Activated T-cell treated with anti-CD3 and anti-CD28 coated beads for 1 hour (primary cell): ENCODE measurements around the gene ROS1.

Experiments
- DNase-seq: peaks from one replicate; pipeline ENCODE4 v3.0.0-alpha.2; 2020; ENCODE audit warnings: low read depth

Gene ROS1

DNA sequence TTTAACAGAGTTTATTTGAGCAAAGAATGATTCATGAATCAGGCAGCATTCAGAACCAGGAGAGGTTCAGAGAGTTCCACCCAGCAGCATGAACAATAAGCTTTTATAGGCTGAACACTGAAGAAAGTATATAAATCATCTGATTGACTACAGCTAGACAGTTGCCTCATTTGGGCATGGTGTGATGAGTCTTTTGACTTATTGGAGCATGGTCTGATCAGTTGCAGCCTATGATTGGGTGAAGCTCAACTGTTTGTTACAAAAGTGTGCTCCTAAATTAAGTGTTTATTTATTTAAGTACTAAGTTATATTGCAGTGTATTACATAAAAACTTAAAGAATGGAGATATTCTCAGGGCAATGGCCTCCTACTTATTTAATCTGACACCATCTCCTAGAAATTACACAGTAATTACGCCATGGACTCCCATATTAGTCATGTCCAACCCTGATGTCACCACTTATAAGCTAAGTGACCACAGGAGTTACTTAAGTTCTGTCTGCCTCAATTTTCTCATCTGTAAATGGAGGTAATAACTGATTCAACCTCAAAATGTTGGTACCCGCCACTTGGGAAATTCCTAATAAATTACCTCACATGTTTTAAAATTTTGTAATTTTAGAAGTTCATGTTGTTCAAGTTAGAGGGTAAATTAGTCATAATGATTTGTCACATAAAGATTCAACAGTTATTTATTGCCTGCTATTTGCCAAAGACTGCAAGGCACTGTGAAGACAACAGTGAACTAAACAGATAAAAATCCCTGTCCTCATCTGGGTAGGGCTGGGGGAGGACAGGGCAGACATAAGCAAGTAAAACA, 15.2 kb upstream of the ROS1 start:
- no peak for DNase-seq

DNA sequence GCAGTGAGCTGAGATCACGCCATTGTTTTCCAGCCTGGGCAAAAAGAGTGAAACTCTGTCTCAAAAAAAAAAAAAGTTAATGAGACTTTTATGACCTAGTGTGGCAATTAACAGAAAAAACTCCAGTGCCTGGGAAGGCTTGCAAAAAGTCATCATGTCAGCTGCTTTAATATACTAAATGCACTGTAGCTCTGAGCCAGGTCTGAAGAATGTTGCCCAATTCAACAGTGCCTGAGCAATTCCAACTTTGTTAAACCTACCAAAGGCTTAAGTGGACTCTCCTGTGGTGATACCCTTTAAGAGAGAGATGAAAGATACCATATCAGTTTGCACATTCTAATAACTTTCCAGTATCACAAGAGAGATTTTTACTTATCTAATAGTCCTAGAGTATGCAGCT, 6.5 kb upstream of the ROS1 start:
- no peak for DNase-seq

- no peak for DNase-seq
Measured at GRCh38 chr6:117423754-117424153, 2.0 kb downstream of the ROS1 start.

DNA sequence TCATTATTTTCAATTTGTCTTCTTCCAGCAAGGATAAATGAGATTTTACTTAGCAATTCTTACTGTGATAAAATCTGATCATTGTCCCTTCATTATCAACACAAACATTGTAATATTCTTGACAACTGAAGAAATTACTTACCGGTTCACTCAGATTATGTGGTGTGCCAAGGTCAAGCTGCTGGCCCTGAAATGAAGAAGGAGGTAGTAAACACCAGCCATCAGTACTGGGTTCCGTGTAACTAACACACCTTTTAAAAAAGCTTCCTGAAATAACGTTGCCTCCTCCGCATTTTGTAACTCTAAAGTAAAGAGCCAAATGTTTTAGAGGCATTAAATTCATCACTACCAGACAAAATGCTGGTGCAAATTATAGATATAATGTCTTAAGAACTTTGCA, 7.4 kb downstream of the ROS1 start:
- DNase-seq: no peak

DNA sequence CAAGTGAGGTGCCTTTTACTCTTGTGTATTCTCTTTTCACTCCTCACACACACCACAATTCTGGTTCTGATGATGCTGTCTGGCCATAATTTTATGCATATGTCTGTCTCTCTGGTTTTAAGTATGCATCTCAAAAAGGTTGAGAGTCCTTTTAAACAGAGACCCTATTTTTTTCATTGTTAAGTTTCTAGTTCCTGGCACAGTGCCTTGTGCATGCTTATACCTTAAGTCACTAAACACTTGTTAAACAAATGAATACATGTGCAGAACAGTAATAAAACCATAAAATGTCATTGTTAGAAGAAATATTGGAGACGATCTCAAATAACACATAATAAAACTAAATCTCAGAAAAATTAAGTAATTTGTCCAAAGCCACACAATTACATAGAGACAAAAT, 7.9 kb downstream of the ROS1 start:
- no peak for DNase-seq

DNA sequence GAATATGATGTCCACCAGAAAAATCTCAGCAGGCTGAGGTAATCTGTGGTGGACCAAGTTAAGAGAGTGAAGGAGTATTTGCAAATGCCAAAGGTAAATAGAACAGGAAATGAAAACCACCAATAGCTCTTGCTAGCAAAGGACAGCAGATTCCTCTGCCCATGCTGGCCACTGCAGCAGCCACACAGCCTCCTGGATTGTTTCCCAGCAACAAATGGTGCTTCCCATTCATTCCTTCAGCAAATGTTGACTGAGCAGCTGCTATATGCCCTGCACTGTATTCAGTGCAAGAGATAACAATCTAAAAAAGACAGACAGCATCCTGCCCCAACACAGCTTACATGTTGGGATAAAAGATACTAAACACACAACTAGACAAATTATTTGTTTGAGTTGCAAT, 11.0 kb downstream of the ROS1 start:
- no peak for DNase-seq

- DNase-seq: no peak
Measured at GRCh38 chr6:117411474-117411873, 14.3 kb downstream of the ROS1 start.

GRCh38 chr6:117409863-117410262, 15.9 kb downstream of the ROS1 start:
- no peak for DNase-seq

DNA sequence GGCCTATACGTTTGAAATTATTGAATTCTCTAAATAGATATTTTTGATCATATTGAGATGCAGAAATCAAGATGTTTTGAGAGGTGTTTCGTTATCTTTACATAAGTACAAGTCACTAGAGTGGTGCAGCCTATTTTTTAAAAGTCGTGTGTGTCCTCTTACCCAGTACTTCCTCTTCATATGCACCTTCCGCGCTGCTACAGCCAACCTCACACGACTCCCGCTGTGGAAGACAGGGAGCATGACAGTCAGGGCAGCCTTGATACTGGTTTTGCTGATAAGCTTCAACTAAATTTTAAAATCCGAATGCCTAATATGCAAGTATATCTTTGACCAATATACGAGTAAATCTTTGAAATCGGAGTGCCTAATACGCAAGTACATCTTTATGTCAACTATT, 16.3 kb downstream of the ROS1 start:
- DNase-seq: no peak

DNA sequence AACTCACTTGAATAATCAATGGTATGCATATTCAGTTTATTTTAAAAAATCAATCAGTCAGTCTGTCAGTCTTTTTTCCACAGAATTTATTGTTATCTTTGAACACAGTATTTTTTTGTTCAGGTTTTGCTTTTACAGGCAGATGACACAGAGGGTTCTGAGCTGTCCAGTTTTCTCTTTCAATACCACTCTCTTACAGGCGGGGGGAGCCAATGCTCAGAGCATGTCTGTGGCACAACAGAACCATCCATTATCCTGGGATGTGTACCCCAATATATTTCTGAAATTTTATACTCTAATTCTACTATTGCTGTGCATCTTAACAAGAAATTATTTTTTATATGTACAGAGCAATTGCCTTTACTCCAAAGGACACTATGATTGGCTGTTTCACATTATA, 21.2 kb downstream of the ROS1 start:
- DNase-seq: no peak

DNA sequence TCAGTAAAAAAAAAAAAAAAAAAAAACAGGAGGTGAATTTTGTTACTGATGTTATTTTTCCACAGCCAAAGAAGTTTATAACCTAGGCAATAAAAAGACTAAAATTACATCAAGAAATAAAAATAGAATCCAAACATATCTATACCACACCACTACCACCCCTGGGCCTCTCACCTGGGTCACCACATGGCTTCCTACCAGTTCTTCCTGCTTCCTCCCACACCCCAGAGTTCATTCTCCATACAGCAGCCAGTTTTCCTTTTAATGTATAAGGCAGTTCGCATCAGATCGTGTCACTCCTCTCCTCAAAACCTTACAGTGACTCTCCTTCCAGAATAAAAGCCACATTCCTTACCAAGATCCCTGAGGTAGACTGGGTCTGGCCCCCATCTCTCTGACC, 23.9 kb downstream of the ROS1 start:
- DNase-seq: no peak

DNA sequence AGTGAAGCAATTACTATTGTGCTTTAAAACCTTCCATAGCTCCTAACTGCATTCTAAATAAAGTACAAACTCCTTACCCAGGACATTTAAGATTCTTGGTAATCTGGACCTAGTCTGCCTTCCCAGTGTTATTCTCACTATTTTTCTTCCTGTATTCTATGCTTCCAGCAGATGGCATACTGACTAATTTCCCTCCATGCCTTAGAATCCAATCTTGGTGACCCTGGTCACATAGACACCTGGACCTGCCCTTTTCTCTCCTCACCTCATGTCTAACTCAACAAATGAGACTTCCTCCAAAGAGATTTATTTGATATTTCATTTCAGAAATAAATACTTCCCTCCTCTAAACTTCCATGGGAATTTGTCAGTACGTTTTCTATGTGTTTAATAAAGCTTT, 25.8 kb downstream of the ROS1 start:
- DNase-seq: no peak

DNA sequence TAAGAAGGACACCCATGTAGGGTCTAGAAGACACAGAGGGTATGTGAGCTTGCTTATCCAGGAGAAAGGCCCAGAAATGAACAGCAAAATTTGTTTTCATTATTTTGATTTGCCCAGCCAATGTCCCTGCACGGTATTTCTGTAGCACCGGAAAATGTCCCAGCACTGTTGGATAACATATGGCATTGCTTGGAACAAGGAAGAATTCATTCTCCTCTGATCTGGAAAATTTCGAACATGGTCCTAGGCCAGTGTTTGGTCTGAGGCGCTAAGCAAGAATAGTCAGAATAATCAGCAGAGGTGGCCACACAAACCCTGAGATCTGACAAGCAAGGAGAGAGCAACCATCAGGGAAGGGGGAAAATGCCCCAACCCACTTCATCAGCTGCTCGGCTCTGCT, 26.6 kb downstream of the ROS1 start:
- no peak for DNase-seq

- DNase-seq: no peak
Measured at GRCh38 chr6:117397536-117398227, 28.1 kb downstream of the ROS1 start.

DNA sequence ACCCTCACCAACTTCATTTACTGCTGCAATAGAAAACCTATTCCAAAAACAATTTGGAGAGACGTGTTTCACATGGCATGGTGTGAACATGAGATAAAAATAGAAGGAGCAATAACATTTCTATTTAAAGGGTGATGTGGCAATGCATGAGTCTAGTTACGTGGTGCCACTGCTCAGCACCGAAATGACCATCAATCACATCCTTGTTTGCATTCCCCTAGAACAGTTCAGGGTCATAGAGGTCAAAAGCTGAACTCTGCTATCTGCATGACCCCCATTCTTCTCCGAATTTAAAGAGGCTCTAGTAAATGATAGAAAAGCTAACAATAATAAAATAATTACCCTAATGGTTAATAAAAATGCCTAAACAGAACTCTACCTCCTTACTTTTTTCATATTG, 29.5 kb downstream of the ROS1 start:
- DNase-seq: no peak

- DNase-seq: no peak
Measured at GRCh38 chr6:117395164-117395563, 30.6 kb downstream of the ROS1 start.

- no peak for DNase-seq
Measured at GRCh38 chr6:117393045-117393444, 32.7 kb downstream of the ROS1 start.

DNA sequence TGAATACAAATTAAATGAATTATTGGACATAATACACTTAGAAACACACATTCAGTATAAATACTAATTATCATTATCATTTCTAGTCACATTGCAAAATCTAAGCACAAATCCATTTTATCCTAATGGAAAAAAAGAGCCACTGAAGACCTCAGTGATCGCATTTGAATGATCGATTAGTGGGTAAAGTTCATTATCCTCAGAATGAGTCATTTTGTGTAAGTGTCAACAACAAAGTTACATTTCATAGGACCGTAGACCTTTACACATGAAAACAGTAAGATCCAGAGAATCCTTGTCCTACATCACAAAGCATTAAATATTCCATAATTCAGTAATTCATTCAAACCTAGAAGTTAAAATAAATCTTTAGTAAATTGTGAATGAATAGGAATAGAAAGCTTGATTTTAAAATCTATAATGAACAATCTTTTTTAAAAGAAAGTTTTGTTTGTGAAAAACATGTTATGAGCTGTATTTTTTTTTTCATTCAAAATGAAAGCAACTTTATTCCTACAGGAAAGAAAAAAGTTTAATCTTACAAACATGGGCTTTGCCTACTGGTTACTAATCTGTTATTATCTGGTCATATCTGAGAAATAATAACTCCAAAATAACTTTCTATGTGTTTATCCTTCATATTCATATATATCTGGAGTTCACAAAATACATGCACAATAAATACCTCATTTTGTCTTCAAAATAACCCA, 33.7 kb downstream of the ROS1 start:
- no peak for DNase-seq

DNA sequence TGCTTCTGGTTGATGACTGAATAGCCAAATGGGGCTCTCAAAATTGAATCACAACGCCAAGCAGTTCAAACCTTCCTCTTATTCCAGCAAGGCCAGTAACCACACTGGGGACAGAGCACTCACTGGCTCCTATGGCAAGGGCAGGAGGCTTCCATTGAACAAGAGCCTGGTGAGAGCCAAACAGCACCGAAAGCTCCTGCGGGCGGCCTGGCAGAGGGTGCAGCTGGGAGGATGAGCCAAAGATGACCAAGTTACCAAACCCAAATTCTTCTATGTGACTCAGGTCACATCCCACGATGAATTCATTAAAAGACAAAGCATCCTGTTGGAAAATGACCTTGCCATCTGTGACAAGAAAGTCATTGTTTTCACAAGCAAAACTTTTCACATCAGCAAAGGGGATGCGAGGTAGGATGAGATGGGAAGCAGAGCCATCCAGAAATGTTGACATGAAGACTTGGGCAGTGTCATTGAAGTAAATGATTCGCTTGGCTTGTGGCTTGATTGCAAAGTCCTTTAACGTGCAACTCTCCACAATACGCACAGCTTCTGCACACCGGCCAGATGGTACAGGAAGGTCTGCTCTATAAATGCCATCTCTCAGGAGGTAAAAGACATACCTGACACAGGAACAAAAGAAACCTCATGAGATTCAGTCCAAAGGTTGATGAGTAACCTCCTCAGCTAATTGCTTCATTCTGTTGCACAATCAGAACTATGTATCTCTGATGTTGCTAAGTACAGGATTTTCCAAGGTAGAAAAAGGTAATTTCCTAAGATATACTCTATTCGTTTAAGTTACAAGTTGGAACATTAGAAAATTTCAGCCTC, 36.3 kb downstream of the ROS1 start:
- DNase-seq: no peak

DNA sequence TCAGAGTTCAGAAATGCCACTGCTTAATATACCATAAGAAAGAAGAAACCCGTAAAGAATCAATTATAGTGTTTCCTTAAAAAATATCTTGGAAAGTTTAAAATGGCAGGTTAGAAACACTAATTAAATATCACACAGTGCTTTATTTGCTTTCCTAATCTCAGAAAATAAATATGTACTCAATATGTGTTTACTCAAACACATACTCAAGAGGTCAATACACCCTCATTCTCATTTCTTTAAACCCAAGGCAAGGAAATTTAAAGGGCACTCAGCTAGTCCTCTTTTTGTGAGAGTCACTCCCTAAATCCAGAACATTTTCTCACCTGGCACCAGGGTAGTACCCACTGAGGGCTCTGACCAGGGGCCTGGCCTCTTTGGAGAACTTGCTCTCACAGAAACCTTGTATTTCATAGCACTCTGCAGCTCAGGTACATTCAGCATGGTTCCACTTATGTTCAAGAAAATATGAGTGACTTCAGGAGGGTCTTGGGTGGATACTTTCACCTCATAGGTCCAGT, 38.2 kb downstream of the ROS1 start:
- DNase-seq: no peak

DNA sequence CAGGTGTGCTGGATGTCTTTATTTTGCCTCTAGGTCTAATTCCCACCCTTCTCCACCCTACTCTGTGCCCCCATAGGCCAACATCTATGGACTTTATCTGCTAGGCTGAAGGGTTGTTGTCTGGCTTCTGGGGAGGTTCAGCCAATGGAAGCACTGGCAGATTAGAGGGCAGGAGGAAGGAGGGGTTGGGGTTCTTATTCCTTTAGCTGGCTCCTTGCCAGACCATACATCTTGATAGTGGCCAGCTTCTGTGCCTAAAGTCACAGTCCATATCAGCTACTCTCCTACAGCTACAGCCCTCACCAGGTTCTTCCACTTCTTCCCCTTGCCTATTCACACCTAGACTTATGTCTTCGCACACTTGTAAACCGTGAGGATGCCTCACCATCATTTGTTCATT, 41.1 kb downstream of the ROS1 start:
- DNase-seq: no peak

DNA sequence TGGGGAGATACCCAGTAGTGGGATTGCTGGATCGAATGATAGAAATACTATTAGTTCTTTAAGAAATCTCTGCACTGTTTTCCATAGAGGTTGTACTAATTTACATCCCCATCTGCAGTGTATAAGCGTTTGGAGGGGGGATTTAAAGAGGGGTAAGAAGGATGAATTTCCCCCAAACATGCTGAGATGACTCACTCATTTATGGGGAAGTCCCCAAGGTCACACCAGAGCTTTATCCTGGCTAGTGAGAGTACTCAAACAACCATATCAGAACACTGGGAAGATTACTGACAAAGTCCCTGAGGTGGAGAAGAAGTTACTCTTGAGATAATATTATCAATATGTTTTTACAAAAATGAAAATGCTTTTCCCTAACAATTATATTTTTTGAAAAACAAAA, 44.0 kb downstream of the ROS1 start:
- no peak for DNase-seq
